GM20000 (cell line): ENCODE data around the gene BMP6.

ENCODE experiments used
- DNase-seq: peaks from one replicate; pipeline ENCODE4 v3.0.0; 2012; ENCODE audit warnings: low spot score
- CTCF ChIP-seq: IDR thresholded peaks from 2 replicates; pipeline ENCODE4 v1.5.1; 2012; ENCODE audit warnings: mild to moderate bottlenecking, control low read depth; ENCODE audit errors: extremely low read depth, missing control alignments

Gene BMP6

DNA sequence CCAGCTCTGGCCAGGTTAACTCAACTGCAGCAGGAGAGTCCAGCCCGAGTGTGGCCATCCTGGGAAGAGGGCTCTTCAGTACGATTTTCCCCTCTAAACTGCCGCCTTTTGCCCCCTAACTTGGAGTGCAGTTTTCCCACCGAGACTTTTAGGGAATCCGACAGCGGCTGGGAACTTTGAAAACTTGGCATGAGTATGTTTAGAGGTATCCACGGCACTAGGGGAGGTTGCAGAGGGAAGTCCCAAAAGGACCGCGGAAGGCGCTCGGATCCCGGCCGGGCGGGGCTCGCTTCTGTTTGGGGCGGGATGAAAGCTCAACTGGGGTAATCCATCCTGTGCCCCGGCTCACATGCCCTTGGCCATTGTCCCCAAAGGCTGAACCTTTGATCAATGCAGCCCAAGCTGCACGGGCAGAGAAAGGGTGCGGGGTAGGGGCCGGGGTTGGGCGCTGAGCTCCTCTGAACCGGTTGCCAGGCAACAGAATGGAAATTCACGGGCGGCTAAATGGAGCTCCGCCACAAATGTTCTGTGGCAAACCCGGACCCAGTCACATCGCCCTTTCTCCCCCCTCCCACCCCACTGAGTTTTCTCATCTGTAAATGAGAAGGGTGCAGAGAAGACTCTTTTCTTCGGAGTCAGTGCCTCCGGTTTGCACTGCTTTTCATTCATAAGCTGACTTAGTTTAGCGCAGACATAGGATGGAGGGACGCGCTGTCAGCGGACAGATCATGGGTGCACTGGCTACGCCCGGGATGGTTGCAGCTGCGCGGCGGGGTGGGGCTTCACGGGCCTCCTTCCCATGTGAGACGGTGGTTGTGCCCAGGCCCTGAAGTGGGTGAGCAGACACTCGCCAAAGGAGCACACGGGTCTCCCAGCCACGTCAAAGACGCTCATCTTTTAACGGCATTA is 2.3 kb downstream of the BMP6 start:
- TF ChIP-seq CTCF: no peak
- peak; percentile 50 for DNase-seq

DNA sequence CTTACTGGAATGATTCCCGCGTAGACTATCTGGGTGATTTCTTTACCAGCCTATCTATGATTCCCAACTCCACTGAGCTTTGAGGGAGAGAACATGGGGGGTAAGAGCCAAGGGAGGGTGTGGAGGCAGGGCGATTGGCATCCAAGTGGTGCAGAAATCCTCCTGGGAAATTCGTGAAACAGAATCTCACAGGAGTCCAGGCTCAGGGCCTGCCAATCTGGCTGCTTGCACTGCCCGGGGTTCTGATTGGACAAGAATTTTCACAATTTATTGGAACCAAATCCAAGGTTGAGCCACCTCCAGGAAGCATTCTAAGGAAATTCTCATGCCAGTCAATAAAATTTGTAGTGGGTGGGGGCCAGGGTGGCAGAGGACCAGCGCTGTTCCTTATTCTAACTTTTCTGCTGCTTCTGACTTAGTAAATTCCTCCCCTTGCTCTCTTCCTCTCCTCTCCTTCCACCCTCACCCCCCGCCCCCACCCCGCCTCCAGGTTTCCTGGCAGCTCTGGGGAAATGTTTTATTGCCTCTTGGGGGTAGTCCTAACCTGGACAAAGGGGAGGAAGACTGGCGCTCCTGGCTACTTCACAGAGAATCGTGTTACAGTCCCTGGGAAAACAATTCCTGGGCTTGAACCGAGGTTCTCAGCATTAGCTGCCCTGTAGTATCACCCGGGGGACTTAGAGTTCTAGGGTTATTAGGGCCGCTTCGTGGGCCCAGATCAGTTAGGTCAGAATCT is 3.1 kb downstream of the BMP6 start:
- DNase-seq: no peak
- TF ChIP-seq CTCF: no peak

GRCh38 chr6:7730001-7730783 is 4.3 kb downstream of the BMP6 start:
- no peak for TF ChIP-seq CTCF
- no peak for DNase-seq

DNA sequence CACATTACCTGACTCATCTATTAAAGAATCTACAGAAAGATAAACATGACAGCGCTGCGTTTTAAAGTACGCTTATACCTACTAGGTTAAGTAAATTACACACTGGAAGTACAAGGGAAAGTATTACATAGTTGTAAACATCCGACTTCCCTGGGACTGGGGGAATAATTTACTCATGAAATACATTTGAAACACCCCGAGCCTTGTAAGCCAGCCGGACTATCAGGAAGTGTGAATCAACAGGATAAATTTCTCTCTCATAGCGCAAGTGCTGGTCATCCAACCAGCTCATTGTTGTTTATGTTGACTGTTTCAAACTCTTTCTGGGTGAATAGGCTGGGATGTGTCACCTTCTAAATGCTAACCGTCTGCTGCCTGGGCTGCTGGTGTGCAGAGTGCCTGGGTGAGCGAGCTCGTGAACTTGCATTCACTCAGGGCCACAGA is 4.9 kb downstream of the BMP6 start:
- no peak for TF ChIP-seq CTCF
- no peak for DNase-seq

DNA sequence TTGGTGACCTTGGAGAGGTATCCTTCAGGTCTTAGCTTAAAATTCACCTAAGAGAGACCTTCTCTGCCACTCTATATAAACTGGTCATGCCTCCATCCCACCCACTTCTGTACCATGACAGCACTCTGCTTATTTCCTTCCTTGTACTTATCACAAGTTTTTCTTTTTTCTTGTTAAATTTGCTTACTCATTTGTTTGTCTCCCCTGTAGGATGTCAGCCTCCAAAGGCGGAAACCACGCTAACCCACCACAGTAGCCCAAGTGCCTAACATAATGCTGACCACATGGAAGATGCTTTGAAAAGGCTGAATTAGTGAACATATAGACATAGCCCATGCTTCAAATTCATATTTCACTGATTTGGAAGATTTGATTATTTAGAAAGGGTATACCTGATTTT is 5.4 kb downstream of the BMP6 start:
- no peak for DNase-seq

GRCh38 chr6:7732228-7732627 is 6.3 kb downstream of the BMP6 start:
- no peak for DNase-seq
- no peak for TF ChIP-seq CTCF

More for the DNA sequence above, 5.4 kb downstream of the BMP6 start:
- no peak for TF ChIP-seq CTCF
